HepG2 (cell line): ENCODE measurements around the gene HSD17B8. TPM values are rescaled to one million over a fixed set of nuclear protein-coding genes. Genes with fewer than 3 reads are reported as not detected.

Source experiments
- ATM ChIP-seq: fragments of 450-650 bp; IDR thresholded peaks from 2 replicates; pipeline ENCODE4 v1.7.1; 2017; ENCODE audit warnings: mild to moderate bottlenecking, borderline replicate concordance
- HIC2 ChIP-seq: sonication (generic); formaldehyde crosslinking; IDR thresholded peaks from 2 replicates; pipeline ENCODE4 v1.9.0; 2022; ENCODE audit warnings: low read depth, missing genetic modification reagents
- NFAT5 ChIP-seq: sonication (generic); formaldehyde crosslinking; IDR thresholded peaks from 2 replicates; pipeline ENCODE4 v1.4.0; 2020; ENCODE audit warnings: missing genetic modification reagents
- POLR2A ChIP-seq, 2 experiments: IDR thresholded peaks; 2 replicates each; pipeline ENCODE4 v1.6.1; 2011; ENCODE audit warnings: low read depth in 2 of 2, low read length in 2 of 2, mild to moderate bottlenecking in 1 of 2, moderate library complexity in 1 of 2; ENCODE audit not compliant: insufficient read depth in 1 of 2
- RBFOX2 ChIP-seq: fragments of 200-400 bp; formaldehyde crosslinking; IDR thresholded peaks from 2 replicates; pipeline ENCODE4 v1.6.1; 2017; ENCODE audit warnings: low read depth, mild to moderate bottlenecking, low read length
- TFE3 ChIP-seq: IDR thresholded peaks from 2 replicates; pipeline ENCODE4 v1.6.1; 2016
- TOPORS ChIP-seq: sonication (generic); formaldehyde crosslinking; IDR thresholded peaks from 2 replicates; pipeline ENCODE4 v1.8.0; 2023; ENCODE audit warnings: mild to moderate bottlenecking, missing genetic modification reagents
- ZBED4 ChIP-seq: sonication (generic); formaldehyde crosslinking; IDR thresholded peaks from 2 replicates; pipeline ENCODE4 v1.4.0; 2020; ENCODE audit warnings: missing genetic modification reagents, borderline replicate concordance
- ZBTB8A ChIP-seq: sonication (generic); formaldehyde crosslinking; IDR thresholded peaks from 2 replicates; pipeline ENCODE4 v1.4.0; 2020; ENCODE audit warnings: mild to moderate bottlenecking, low read depth, missing genetic modification reagents, borderline replicate concordance
- ZKSCAN8 ChIP-seq: IDR thresholded peaks from 2 replicates; pipeline ENCODE4 v1.6.1; 2016; ENCODE audit warnings: borderline replicate concordance, missing genetic modification reagents, missing compliant biosample characterization
- ZNF143 ChIP-seq: sonication (generic); formaldehyde crosslinking; IDR thresholded peaks from 2 replicates; pipeline ENCODE4 v1.4.0; 2020; ENCODE audit warnings: missing genetic modification reagents
- ZNF30 ChIP-seq: sonication (generic); formaldehyde crosslinking; IDR thresholded peaks from 2 replicates; pipeline ENCODE4 v1.5.0; 2020; ENCODE audit warnings: mild to moderate bottlenecking, missing genetic modification reagents
- ZNF383 ChIP-seq: sonication (generic); formaldehyde crosslinking; IDR thresholded peaks from 2 replicates; pipeline ENCODE4 v1.4.0; 2020; ENCODE audit warnings: missing genetic modification reagents, mild to moderate bottlenecking, borderline replicate concordance
- ZNF746 ChIP-seq: sonication (generic); formaldehyde crosslinking; IDR thresholded peaks from 2 replicates; pipeline ENCODE4 v1.8.0; 2022; ENCODE audit warnings: mild to moderate bottlenecking, missing genetic modification reagents
- ZNF792 ChIP-seq: IDR thresholded peaks from 2 replicates; pipeline ENCODE4 v1.6.1; 2016
- ZSCAN30 ChIP-seq: sonication (generic); formaldehyde crosslinking; IDR thresholded peaks from 2 replicates; pipeline ENCODE4 v1.5.0; 2020; ENCODE audit warnings: mild to moderate bottlenecking, missing genetic modification reagents
- polyA plus RNA-seq, 8 experiments: library from polyadenylated mRNA; depleted of rRNA in 3 of 8; stranded (reverse) in 7 of 8; unstranded in 1 of 8; fragments of >200 nt; fragmentation: Illumina TruSeq in 4 of 8; extraction: Trizol in 4 of 8; gene quantifications; 2 replicates each; pipeline versions ENCODE4 v1.2.1 to v1.2.3, GENCODE V29; 2011 to 2016; ENCODE audit warnings: low read depth in 4 of 8, missing spikeins in 1 of 8, mixed read lengths in 1 of 8; ENCODE audit not compliant: insufficient read depth in 1 of 8
- total RNA-seq, 5 experiments: library from RNA; depleted of rRNA; stranded (reverse); fragments of >200 nt; fragmentation: Illumina TruSeq; extraction: Trizol; gene quantifications; 2 replicates each; pipeline ENCODE4 v1.2.3, GENCODE V29; 2016; ENCODE audit warnings: low read depth in 1 of 5

HSD17B8 gene
- total and polyA plus RNA-seq, 2 of the 13 experiments (the other 11 are each of a cell fraction or from before 2014, with no cell fraction given) = 12.6 to 20.1 TPM

GRCh38 chr6:33208091-33208967 lies 3.9 kb downstream of the HSD17B8 start, which contains the start of gene RING1 (continued):
- TF ChIP-seq ZBED4 (CRISPR knock-in tag) (0 out of 2 replicates have a peak, but pooled peaks have one; percentile 65), ATM (no peak), ZNF143 (CRISPR knock-in tag) (peak; percentile 53; the same call in 1 of the 2 replicates), TOPORS (CRISPR knock-in tag) (peak; percentile 49; the same call in 1 of the 2 replicates), ZSCAN30 (CRISPR knock-in tag) (no peak), ZBTB8A (no peak), RBFOX2 (peak; percentile 99), ZNF746 (CRISPR knock-in tag) (no peak), ZKSCAN8 (peak; percentile 74; the same call in 1 of the 2 replicates), POLR2A (IDR thresholded peaks at IDR 0.05; ENCODE audit: insufficient read depth in 1 of 2, low read depth in 2 of 2, low read length in 2 of 2) (peak in 1 of 2 experiments; percentile 78; a peak in 2 of 4 replicates), ZNF383 (0 out of 2 replicates have a peak, but pooled peaks have one; percentile 50), ZNF792 (CRISPR knock-in tag) (peak; percentile 69; the same call in 1 of the 2 replicates), NFAT5 (peak; percentile 77; the same call in 1 of the 2 replicates), ZNF30 (CRISPR knock-in tag) (no peak), TFE3 (CRISPR knock-in tag) (no peak; the same call in 1 of the 2 replicates), HIC2 (CRISPR knock-in tag) (0 out of 2 replicates have a peak, but pooled peaks have one; percentile 44)
